H1 (cell line): ENCODE measurements around the gene DDX42. TPM values are rescaled to one million over a fixed set of nuclear protein-coding genes. Genes with fewer than 3 reads are reported as not detected.

Experiments used
- CBX5 ChIP-seq: fragments of 300-800, 300-1000 bp; sonication (generic); IDR thresholded peaks from 2 replicates; pipeline ENCODE4 v1.7.1; 2016; ENCODE audit warnings: antibody characterized with exemption, low read length, low read depth
- CHD7 ChIP-seq: fragments of 300-600 bp; sonication (generic); IDR thresholded peaks from 2 replicates; pipeline ENCODE4 v1.7.1; 2012; ENCODE audit warnings: low read length, moderate library complexity, mild to moderate bottlenecking, inconsistent platforms; ENCODE audit not compliant: insufficient replicate concordance
- EZH2 ChIP-seq: fragments of 200-600 bp; sonication (generic); IDR thresholded peaks from 2 replicates; pipeline ENCODE4 v1.7.1; 2012; ENCODE audit warnings: low read depth, mild to moderate bottlenecking, moderate library complexity, low read length, inconsistent platforms; ENCODE audit not compliant: severe bottlenecking
- HDAC6 ChIP-seq: IDR thresholded peaks from one replicate; pipeline ENCODE4 v1.7.1; 2012; ENCODE audit warnings: low read depth, mild to moderate bottlenecking, inconsistent platforms, low read length, moderate library complexity
- POLR2AphosphoS5 ChIP-seq: IDR thresholded peaks from 2 replicates; pipeline ENCODE4 v1.6.1; 2011; ENCODE audit warnings: low read depth, low read length
- RFX5 ChIP-seq: IDR thresholded peaks from 2 replicates; pipeline ENCODE4 v1.6.1; 2011; ENCODE audit warnings: low read depth, low read length, improper control_type of control experiment, borderline replicate concordance
- SIRT6 ChIP-seq: IDR thresholded peaks from one replicate; pipeline ENCODE4 v1.7.1; 2012; ENCODE audit warnings: low read length, inconsistent platforms
- SIX5 ChIP-seq: IDR thresholded peaks from 2 replicates; pipeline ENCODE4 v1.6.1; 2011; ENCODE audit warnings: mild to moderate bottlenecking, low read depth, low read length
- SP1 ChIP-seq: IDR thresholded peaks from 2 replicates; pipeline ENCODE4 v1.6.1; 2011; ENCODE audit warnings: low read depth, low read length
- SRF ChIP-seq: IDR thresholded peaks from 2 replicates; pipeline ENCODE4 v1.6.1; 2011; ENCODE audit warnings: mild to moderate bottlenecking, low read depth, low read length, moderate library complexity
- polyA plus RNA-seq, 7 experiments: library from polyadenylated mRNA; depleted of rRNA in 3 of 7; stranded (reverse) in 5 of 7; unstranded in 2 of 7; fragments of >200 nt in 5 of 7; fragments of 200-250 nt in 2 of 7; gene quantifications; 1 replicate in 5 of 7; 2 replicates in 1 of 7; 4 replicates in 1 of 7; pipeline versions ENCODE4 v1.2.1 to v1.2.3, GENCODE V29; 2011 to 2013; ENCODE audit warnings: missing spikeins in 2 of 7, mixed read lengths in 2 of 7
- total RNA-seq: library from RNA; stranded (reverse); fragmentation: NEBNext Ultra II Directional; extraction: Animal tissue kit (Norgen Biotek cat#: 25700); gene quantifications from 2 replicates; pipeline ENCODE4 v1.2.1, GENCODE V29; 2021

DDX42 gene
- total and polyA plus RNA-seq, 2 of the 8 experiments (the other 6 are each of a cell fraction or from before 2014, with no cell fraction given), result 40.6 to 114 TPM

GRCh38 chr17:63773272-63774140 is 464 bp upstream of the DDX42 start, which contains the start of gene CCDC47 (continued):
- TF ChIP-seq SIRT6 (no peak), CHD7 (no peak), SP1 (peak; percentile 63), POLR2AphosphoS5 (peak; percentile 86), SRF (no peak), SIX5 (no peak), EZH2 (no peak), CBX5 (no peak), HDAC6 (no peak), RFX5 (no peak)
